Measurements from ENCODE around the gene ADORA2A.
"Not testable (repeated sequence)": the region's sequence is repeated elsewhere in the genome, so short reads cannot be mapped to it uniquely, and the experiment has no call there.

Gene ADORA2A

GRCh38 chr22:24485170-24485569, 57.8 kb downstream of the ADORA2A start:
- no peak for DNase-seq (ENCODE audit: low read depth, low spot score)

- no peak for DNase-seq (ENCODE audit: low read depth, low spot score)
Measured at GRCh38 chr22:24485608-24486007, 58.2 kb downstream of the ADORA2A start.

GRCh38 chr22:24486501-24486921, 59.1 kb downstream of the ADORA2A start:
- DNase-seq (ENCODE audit: low read depth, low spot score): peak; percentile 55

GRCh38 chr22:24489011-24489410, 61.6 kb downstream of the ADORA2A start:
- no peak for DNase-seq (ENCODE audit: low read depth, low spot score)

GRCh38 chr22:24489434-24489833, 62.0 kb downstream of the ADORA2A start:
- not testable (repeated sequence) for DNase-seq (ENCODE audit: low read depth, low spot score)
